Stimulated activated CD8-positive, alpha-beta memory T cell treated with anti-CD3 and anti-CD28 coated beads, Interleukin-7, amount 100 ng/mL, for 24 hours (primary cell): ENCODE measurements around the gene RPL18.
A peak's percentile ranks its signal among the peaks of the same experiment; 100 is the strongest.
"Not testable (repeated sequence)": the region's sequence is repeated elsewhere in the genome, so short reads cannot be mapped to it uniquely, and the experiment has no call there.

Experiments
- DNase-seq: peaks from one replicate; pipeline ENCODE4 v3.0.0-alpha.2; 2020; ENCODE audit warnings: low read depth

The RPL18 gene

DNA sequence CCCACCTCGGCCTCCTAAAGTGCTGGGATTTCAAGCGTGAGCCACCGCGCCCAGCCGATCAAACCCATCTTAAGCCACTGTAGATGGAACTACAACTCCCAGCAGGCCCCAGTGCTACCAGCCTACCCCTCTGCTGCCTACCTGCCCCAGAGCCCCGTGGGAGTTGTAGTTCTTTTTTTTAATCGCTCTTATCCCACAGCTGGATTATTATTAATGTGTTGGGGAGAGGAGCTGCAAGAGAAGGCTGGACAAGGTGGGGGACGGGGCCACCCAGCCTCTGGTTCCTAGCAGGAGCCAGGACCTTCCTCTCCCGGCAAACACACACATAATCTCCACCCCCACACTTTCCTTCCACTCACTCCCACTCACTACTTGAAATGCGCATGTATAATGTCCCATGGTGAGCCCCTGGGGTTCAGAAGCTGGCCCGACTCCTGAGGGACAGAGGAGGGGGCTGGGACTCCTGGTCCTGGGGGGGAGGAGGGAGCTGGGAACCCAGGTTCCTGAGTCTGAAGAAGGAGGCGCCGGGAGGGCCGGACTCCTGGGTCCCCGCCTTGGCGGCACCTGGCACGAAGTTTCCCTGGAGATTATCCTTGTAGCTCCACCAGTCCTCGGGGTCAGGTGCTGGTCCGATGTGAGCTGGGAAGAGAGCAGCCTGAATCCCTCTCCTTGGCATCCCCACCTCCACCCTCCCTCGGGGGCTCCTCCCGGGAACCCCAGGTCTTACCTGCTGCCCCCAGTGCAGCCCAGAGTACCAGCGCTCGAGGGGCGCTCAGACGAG, 26.1 kb upstream of the RPL18 start:
- DNase-seq = peak; percentile 52

DNA sequence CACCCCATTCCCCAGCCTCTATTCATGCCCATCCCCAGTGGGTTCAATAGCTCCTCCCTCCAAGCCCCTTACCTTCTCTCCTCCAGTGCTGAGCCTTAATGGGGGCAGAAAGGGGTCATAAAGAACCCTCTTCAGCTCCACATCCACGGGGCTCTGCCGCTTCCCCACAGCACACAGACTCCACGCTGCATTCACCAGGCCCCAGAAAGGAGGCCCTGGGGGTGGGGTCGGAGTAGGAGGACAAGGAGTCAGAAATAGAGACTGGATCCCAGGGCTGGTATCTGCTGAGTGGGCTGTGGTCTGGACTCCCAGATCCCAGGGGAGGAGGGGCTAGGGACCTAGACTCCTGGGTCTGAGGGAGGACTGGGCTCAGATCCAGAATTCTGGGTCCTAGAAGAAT, 25.4 kb upstream of the RPL18 start:
- no peak for DNase-seq

DNA sequence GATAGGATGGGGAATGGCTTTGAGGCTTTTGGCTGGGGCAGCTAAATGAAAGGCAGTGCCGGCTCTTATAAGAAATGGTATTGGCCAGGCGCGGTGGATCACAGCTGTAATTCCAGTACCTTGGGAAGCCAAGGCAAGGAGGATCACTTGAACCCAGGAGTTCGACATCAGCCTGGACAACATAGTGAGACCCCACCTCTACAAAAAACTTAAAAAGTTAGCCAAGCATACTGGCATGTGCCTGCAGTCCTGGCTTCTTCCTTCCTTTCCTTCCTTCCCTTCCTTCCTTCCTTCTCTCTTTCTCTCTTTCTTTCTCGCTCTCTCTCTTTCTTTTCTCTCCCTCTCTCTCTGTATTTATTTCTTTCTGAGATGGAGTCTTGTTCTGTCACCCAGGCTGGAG, 23.9 kb upstream of the RPL18 start:
- no peak for DNase-seq

DNA sequence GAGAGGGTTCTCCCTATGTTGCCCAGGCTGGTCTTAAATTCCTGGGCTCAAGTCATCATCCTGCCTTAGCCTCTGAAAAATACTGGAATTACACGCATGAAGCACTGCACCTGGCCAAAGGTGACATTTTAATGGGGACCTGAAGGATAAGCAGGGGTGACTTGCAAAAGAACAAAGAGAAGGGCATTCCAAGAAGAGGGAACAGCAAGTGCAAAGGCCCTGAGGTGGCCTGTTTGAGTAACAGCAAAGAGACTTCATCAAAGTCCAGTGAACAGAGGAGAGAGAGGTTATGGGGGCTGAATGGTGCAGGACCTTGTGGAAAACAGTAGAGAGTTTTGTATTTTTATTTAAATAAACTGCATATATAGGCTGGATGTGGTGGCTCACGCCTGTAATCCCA, 22.9 kb upstream of the RPL18 start:
- no peak for DNase-seq

DNA sequence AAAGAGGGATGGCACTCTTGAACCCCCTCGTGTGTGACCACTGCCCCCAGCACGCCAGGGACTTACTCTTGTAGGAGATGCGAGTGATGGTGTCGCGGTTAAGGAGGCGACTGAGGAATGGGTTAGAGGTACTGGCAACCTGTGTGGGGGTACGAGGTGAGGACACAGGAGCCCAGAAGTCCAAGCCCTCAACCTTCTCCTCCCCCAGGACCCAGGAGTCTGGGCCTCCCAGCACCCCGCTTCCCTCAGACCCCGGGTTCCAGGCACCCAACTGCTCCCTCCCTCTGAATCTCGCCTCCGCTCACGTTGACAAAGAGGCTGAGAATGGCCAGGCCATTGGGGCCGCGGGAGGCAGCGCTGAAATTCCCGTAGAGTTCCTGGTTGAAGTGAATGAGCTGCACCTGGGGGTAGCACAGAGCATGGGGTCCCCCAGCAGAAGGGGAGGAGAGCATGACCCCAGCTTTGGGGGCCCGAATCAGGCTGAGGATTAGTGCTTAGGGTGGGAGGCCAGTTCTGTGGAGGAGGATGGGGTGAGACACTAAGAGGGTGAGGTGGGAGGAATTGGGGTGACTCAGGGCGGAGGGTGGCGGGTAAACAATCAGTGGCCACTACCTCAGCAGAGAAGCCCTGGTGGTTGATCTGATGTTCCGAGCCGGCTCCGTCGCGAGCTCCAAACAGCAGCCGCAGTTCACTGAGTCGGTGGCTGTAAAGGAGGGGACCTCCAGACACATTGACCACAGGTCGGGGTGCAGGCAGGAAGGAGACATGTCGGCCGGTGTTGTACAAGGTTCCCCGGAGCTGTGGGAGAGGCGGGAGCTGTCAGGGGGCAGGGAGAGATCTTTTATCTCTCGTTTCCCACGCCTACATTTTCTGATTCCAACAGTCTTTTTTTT, 20.8 kb upstream of the RPL18 start:
- no peak for DNase-seq

DNA sequence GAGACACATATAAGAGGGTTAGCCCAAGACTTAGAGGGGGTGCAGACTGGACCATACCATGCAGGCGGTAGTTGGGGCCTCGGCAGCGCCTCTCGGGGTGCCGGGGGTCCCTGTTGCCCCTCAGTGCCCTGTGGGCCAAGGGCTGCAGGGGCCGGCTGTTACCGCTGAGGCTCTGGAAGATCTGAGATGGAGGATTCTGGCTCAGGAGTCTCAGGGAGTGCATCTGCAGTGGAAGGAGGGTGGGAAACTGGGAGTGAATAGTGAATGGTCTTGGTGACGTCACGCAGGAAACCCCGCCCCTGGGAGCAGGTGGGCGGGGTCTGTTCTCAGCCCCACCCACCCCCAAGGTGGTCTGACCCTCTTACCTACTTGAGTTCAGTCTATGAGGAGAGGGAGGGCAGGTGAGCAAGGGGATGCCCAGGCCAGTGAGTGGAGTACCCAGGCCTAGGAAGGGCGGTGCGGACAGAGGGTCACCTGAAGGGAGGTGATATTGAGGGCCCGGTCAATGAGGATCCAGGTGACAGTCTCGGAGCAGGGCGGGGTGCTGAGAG, 19.9 kb upstream of the RPL18 start:
- DNase-seq = no peak

DNA sequence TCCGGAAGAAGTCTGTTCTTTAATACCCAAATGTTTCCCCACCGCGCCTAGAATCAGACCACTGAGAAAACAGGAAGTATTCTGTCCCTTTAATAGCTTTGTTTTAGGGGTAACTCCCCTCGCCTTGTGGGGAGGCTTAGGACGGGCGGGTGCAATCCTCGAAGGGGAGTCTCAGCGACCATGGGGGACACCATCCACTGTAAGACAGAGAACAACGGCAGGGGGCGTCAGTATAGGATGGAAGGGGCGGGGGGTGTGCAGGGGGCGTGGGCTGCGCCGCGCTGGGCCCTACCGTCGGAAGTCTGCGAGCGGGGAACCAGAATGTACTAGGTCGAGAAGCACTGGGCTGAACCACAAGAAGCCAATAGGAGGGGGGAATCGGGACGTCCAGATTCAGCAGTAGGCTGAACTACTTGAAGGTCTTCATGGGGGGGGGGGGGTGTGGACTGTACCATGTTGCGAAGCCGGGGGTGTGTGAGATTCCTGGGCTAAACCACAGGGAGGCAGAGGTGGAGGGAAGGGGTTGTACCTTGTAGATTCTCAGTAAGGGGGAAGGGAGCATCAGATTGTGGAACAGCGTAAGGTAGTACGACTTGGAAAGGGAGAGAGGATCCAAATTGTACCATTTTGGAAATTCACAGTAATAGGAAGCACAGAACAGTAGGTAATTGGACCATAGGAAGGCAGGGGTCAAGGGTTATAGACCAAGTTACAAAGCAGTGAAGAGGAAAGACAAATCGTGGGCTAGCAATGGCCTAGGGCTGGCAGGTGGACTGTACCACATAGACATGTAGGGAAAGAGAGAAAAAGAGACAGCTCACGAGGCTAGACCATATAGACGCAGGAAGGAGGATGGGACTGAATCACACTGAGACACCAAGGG, 19.2 kb upstream of the RPL18 start:
- DNase-seq = no peak

DNA sequence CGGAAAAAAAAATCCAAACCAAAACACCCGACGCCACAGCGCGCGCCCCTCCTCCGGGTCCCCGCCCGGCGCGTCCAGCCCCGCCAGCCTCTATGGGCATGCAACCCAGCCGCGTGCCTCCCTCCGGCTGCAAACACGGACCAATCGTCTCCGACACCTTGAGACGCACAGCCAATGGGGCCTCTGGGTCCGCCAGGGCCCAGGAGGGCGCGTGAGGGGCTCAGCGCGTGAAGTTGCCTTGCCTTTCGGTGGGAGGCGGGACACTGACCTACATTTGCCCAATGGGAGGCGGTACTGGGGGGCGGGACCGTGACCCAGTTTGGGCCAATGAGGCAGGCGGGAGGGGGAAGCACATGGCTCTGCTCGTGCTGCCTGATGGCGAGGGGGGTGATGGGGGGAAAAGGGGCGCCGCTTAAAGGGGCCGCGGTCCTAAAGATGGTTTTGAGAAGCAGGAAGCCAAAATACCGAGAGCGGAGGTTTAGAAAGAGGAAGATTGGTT, 18.5 kb upstream of the RPL18 start:
- DNase-seq = peak; percentile 99

DNA sequence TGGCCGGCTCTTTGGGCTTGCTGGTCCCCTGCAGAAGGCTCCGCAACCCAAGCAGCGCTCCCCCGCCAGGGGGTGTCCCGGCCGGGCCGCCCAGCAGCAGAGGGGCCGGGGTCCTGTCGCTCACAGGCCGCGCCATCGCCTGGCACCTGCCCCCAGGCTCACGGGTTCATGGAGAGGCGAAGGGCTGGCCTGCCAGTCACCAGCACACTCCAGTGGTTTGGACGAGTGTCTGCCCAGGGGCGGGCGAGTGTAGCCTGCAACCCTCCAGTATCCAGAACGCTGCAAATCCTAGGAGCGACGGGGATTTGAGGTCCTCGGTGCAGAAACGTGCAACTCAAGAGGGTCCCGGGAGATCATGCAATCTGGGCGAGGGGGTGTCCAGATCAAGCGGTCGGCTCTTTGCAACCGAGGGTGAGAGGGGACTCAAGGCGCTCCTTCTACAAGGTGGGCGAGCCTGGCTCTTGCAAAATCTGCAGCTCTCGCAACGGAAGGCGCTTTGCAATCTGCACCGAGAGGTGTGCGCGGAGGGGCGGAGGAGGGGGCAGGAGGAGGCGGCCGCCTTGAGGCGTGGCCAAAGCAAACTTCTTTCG, 18.0 kb upstream of the RPL18 start, which contains the start of gene DBP:
TSS of gene DBP (minus strand) at position 521 of the 590 bp plus-strand sequence. CDS start at position 136, 385 bp downstream.
- DNase-seq = no peak

DNA sequence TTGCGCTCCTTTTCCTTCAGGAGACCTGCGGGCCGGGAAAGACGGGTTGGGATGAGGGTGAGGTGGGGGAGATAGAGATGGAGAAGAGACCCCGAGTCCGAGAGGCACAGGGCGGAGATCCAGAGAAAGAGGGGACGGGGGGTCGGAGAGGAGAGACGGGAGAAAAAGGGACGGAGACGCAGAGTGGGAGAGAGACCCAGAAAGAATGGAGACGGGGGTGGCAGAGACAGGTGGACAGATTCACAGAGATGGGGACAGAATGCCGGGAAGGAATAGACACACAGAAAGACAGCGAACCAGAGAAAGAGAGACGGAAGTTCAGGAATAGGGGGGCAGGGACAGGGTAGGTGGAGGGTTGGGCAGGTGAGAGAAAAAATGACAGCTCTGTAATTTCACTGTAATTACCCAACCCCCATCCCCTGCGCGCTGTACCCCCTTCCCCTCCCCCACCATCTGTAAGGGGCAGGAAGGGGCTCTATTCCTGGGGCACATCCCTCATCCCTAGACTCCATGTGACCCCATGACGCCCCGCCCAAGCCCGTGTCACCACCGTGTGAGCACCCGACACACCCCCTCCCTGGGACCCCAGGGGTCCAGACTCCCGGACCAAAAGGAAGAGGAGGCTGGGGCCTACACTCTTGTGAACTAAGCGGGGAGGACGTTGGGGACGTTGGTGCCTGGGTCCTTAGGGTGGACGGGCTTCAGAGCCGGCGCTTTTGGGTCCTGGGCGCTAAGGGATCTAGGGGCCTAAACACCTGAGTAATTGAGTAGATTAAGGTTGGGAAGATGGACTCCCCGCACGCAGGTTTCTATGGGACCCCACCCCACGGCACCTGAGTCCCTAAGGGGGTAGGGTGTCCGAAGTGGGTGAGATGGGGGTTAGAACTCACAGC, 17.2 kb upstream of the RPL18 start:
- DNase-seq = no peak

DNA sequence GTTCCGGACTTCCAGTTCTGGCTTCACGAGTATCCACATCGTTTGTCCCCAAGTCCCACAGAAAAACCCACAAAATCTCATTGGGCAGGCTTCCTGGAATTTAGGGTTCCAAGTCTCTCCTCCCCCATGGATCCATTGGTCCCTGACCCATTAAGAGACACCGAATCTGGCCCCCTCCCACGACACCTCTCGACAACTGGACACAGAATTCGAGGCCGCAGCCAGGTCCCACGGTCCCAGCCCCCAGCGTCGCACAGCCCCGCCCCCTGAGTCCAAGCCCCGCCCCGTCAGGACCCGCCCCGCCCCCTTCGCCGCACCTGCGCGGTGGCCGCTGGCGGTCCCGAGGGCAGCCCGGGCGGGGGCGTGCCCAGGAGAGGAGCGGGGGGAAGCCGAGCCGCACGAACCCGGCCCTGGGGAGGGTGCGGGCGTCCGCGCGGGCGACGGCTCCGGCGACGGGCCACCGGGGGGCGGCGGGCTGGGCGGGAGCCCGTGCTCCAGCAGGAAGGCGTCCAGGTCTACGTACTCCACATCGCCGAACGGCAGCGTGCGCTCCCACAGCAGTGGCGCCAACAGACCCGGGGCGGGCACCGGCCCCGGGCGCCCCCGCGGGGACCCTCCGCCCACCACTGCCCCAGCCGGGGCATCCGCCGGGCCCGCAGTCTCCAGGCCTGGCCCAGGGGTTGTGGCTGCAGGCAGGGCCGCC, 16.4 kb upstream of the RPL18 start:
- DNase-seq = peak; percentile 60

DNA sequence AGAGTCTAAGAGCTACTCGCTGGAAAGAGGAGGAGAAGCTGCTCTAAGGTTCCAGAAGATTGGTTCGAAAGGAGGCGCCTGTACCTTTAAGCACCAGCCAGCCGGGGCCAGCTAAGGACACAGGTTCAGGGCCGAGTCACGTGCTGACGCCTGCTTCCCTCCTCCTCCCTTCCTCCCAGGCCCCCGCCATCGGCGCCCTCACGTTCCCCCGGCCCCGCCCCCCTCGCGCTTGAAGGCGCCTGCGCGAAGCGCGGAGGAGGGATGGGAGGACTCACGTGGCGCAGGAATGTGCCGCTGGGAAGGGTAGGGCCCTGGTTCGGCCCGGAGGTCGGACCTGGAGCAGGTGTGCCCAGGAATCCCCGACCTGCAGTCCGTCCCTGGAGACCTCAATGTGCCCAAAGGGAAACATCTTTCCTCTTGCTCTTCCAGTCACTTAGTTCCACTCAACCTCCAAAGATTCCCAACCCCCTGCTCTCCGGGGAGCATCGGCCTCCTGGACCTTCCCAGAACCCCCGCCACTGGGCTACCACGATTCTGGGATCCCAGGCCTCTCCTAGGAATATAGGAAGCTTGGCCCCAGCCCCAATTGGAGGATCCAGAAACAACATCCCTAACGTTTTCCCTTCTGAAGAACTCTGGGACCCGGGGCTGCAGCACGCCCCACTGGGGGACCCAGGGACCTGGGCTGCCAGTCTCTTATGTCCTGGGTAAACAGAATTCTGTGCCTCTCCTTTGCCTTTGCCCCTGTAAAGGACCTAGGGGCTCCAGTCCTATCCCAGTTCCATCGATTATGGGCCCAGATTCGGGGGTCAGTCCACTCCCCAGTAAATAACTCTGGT, 15.7 kb upstream of the RPL18 start:
- DNase-seq = peak; percentile 90

DNA sequence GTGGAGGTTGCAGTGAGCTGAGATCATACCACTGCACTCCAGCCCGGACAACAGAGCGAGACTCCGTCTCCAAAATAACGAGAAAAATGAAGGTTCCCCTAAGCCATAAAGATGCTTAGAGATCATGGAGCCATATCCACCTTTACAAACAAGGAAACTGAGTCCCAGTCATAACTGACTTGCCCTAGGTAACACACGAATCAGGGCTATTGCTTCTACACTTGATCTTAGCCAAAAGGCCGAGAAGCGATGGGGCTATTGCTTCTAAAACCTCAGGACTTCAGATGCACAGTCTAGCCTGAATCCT, 15.0 kb upstream of the RPL18 start:
- no peak for DNase-seq

DNA sequence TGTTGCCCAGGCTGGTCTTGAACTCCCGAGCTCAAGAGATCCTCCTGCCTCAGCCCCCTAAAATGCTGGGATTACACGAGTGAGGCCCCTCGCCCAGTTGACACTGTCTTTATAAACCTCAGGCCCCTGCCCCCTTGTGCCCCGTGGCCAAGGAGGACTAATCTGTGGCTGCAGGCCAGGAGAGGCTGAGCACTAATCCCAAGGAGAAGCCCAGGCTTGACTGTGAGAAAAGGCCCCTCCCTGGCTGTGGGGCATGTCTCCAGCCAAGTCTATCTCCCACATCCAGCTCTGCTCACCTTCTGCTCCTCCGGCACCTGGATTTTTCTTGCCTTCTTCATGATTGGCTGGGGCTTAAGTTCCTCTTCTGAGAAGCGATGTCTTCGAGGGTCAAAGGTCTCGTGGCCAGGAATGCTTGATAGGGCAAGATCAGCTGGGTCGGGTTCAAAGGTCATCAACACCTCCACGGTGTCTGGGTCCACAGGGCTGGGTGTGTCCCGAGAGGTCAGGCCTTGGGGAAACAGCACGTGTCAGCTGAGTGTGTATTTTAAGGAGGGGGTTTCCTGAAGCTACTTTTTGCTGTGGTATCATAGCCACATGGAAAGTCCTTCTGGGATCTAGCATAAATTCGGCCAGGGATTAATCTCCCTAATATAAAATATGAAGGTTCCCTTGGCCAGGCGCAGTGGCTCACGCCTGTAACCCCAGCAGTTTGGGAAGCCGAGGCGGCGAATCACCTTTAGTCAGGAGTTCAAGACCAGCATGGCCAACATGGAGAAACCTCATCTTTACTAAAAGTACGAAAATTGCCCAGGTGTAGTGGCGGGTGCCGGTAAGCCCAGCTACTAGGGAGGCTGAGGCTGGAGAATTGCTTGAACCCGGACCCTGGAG, 14.4 kb upstream of the RPL18 start:
- DNase-seq = no peak

DNA sequence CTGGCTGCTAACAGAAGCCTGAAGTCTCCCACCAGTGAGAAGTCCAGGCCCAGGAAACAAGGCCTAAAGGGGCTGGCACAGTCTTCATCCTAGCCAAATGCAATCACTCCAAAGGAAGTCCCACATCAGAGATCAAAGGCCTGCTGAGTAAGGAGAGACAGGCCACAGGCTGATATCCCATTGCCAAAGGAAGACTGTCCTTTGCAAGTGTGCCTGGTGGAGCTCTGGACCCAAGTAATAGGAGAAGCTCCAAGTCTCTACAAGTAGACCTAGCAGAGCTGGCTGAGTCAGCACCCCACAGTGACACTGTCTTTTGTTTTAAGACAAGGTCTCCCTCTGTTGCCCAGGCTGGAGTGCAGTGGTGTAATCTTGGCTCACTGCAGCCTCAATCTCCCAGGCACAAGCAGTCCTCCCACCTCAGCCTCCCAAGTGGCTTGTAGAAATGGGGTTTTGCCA, 13.7 kb upstream of the RPL18 start:
- no peak for DNase-seq

DNA sequence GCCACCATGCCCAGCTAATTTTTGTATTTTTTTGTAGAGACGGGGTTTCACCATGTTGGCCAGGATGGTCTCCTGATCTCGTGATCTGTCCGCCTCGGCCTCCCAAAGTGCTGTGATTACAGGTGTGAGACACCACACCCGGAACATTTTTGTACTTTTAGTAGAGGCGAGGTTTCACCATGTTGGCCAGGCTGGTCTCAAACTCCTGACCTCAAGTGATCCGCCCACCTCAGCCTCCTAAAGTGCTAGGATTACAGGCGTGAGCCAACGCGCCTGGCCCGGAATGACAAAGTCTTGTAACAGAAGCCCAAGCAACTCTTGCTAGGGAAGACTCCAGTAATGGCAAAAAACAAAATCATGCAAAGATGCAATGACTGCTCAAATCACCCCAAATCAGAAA, 13.3 kb upstream of the RPL18 start:
- DNase-seq = not testable (repeated sequence)

DNA sequence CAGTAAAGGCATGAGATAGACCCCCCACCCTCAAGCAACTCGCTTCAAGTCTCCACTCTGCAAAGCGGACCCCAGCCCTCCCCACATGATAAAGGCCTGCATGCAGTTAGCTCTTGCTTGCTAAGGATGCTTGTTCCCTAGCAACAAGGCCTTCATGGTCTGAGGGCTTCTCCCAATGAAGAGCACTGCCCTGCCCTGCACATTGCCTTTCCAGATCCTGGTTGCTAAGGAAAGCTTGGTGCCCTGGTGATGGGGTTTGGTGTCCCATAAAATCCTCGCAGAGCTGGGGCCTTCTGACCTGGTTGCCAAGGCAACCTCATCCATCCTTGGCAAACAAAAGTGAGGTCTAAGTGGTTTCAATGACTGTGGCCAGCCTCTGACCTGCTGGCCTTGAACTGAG, 12.2 kb upstream of the RPL18 start:
- no peak for DNase-seq
